Activated T-helper 1 cell treated with anti-CD3 and anti-CD28 coated beads, Interleukin-12 subunit alpha, Interleukin-12 subunit beta, Interleukin-2, Interleukin-4 antibody, amounts not matched to agents 30 ng/mL and 10 ng/mL and 1 ng/mL, durations not matched to agents 14 hours and 24 hours and 36 hours (primary cell): Measurements from ENCODE around the gene TUBB1. TPM values are rescaled to one million over a fixed set of nuclear protein-coding genes. Genes with fewer than 3 reads are reported as not detected.
"Not testable (repeated sequence)": the region's sequence is repeated elsewhere in the genome, so short reads cannot be mapped to it uniquely, and the experiment has no call there.

Experiments
- DNase-seq: peaks from one replicate; pipeline ENCODE4 v3.0.0; 2021; ENCODE audit warnings: low spot score
- H3K27ac Mint-ChIP-seq: one replicate; pipeline ENCODE4 v1.8.0; 2021; ENCODE audit warnings: mild to moderate bottlenecking, mixed read lengths
- H3K27me3 Mint-ChIP-seq: one replicate; pipeline ENCODE4 v1.8.0; 2022; ENCODE audit warnings: mild to moderate bottlenecking, moderate library complexity, mixed read lengths; ENCODE audit not compliant: insufficient read depth
- H3K36me3 Mint-ChIP-seq: one replicate; pipeline ENCODE4 v1.8.0; 2021; ENCODE audit warnings: low read depth, mixed read lengths
- H3K4me1 Mint-ChIP-seq: one replicate; pipeline ENCODE4 v1.8.0; 2021; ENCODE audit warnings: low read depth, mixed read lengths
- H3K4me3 Mint-ChIP-seq: one replicate; pipeline ENCODE4 v1.8.0; 2021; ENCODE audit warnings: mild to moderate bottlenecking, moderate library complexity, mixed read lengths
- H3K9me3 Mint-ChIP-seq: one replicate; pipeline ENCODE4 v1.8.0; 2021; ENCODE audit warnings: mixed read lengths
- intact Hi-C: fragments of 100-400 bp; cut with micrococcal nuclease; formaldehyde crosslinking; loops from one replicate; pipeline ENCODE4 v1.15.1; 2024
- total RNA-seq: library from RNA; stranded (reverse); gene quantifications from 2 replicates; pipeline ENCODE4 v1.2.3, GENCODE V29; 2022

TUBB1 gene
- total RNA-seq, 1 donor from 2014 or later: not detected

DNA sequence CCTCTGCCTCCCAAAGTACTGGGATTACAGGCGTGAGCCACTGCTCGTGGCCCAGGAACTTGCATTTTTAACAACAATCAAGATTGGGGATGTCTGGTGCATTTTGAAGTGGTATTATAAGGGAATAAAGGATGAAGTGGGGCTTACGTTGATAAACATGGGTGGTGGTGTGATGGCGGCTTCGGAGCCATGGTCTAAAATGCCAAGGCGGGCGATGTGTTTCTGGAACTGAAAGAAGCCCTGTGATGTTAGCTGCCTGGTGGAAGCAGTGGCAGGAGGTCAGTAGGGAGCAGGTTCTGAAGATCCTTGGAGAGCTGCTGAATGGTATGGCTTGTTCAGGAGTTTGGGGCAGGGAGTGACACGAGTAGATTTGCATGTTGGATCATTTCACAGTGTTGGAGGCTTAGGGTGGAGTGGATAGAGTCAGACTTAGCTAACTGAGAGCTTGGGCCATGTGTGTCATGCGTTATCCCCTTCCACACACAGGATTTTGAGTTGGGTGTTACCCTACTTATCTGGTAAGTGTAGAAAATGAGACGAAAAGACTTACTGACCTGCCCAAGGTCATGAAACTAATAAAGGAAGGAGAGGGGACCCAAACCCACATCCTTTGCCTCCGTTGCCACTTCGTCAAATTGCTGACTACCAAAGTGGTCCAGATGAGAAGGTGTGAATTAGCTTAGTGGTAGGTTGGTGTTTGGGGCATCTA, 36.7 kb upstream of the TUBB1 start:
- no peak for DNase-seq
- peak overlapping the region; percentile 91 for H3K27ac Mint-ChIP-seq
- H3K27me3 Mint-ChIP-seq: peaks cover 12% of the 10 kb centered on the region
- intact Hi-C loops: loop anchor here (5.0 kb wide), 3 partner anchors 75 to 1265 kb away; no protein-coding TSS in a partner anchor
- H3K4me1 Mint-ChIP-seq: peaks cover 28% of the 10 kb centered on the region
- peak overlapping the region; percentile 94 for H3K4me3 Mint-ChIP-seq
- peaks cover 27% of the 10 kb centered on the region for H3K36me3 Mint-ChIP-seq
- H3K9me3 Mint-ChIP-seq: no peaks in the 10 kb centered on the region

DNA sequence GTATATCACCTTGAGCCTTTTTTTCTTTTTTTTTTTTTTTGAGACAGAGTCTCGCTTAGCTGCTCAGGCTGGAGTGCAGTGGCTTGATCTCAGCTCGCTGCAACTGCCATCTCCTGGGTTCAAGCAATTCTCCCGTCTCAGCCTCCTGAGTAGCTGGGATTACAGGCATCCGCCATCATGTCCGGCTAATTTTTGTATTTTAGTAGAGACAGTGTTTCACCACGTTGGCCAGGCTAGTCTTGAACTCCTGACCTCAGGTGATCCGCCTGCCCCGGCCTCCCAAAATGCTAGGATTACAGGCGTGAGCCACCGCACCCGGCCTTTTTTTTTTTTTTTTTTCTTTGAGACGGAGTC, 36.1 kb upstream of the TUBB1 start:
- intact Hi-C loops: loop anchor here (5.0 kb wide), 3 partner anchors 76 to 1266 kb away; no protein-coding TSS in a partner anchor
- not testable (repeated sequence) for DNase-seq, H3K4me3 Mint-ChIP-seq, H3K27ac Mint-ChIP-seq, H3K9me3 Mint-ChIP-seq
- peaks cover 28% of the 10 kb centered on the region for H3K4me1 Mint-ChIP-seq
- peaks cover 12% of the 10 kb centered on the region for H3K27me3 Mint-ChIP-seq
- peaks cover 33% of the 10 kb centered on the region for H3K36me3 Mint-ChIP-seq

DNA sequence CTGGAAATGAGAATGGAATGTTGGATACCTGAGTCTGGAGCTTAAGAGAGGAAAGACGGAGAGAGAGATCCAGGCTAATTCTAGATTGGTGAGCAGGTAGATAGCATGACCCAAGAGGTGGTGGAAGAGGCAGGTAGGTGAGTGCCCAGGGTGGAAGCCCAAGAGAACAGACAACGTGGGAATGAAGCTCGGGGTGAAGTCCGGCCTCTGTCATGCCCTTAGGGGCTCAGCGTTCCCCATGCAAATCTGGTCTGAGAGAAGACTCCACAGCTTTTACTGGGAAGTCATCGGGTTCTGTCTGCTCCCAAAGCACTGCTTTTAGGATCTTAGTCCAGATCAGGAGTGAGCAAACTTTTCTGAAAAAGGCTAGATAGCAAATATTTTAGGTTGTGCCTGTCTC, 34.5 kb upstream of the TUBB1 start:
- intact Hi-C loops: loop anchor here (5.0 kb wide), 3 partner anchors 77 to 1267 kb away; no protein-coding TSS in a partner anchor
- DNase-seq: no peak
- Mint-ChIP-seq H3K36me3 (peaks cover 42% of the 10 kb centered on the region), H3K27me3 (peaks cover 2% of the 10 kb centered on the region), H3K9me3 (no peaks in the 10 kb centered on the region), H3K4me1 (peaks cover 28% of the 10 kb centered on the region), H3K4me3 (no peak overlapping the region), H3K27ac (peak overlapping the region; percentile 6)

DNA sequence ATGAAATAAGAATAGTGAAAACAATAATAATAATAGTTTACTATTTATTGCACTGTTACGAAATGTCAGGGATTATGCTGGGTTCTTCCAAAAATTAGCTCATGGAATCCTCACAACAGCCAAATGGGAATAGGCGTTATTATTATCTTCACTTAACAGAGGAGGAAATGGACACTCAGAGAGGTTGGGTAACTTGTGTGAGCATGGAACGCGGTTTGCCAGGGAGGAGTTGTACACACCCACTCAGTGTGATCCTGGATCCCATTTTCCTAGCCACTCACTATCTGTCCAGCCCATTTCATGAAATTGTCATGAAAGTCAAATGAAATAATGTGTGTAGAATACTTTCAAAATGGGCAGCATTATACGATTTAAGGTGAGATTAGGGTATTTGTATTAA, 33.6 kb upstream of the TUBB1 start:
- Mint-ChIP-seq H3K4me3 (no peak overlapping the region), H3K9me3 (no peaks in the 10 kb centered on the region), H3K36me3 (peaks cover 45% of the 10 kb centered on the region), H3K4me1 (peaks cover 28% of the 10 kb centered on the region), H3K27ac (no peak overlapping the region), H3K27me3 (no peaks in the 10 kb centered on the region)
- no peak for DNase-seq
- intact Hi-C loops: no loop called here

DNA sequence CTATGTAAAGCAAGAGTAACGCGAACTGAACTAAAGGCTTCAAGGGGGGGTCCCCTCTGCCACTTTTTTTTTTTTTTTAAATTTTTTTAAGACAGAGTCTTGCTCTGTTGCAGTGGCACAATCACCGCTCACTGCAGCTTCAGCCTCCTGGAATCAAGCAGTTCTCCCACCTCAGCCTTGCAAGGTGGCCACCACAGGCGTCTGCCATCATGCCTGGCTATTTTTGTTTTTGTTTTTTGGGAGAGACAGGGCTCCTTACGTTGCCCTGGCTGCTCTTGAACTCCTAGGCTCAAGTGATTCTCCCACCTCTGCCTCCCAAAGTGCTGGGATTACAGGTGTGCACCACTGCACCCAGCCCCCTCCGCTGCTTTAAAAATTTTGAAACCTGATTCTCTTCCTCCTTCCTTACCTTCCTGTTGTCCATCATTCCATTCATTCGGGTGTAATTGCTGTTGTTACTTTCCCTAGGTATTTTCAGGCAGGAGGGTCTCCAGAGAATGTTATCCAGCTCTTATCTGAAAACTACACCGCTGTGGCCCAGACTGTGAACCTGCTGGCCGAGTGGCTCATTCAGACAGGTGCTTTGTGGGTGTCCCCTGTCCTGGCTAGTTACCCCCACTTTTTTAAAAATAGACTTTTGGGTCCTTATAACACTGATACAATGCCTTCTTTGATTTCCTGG, 32.8 kb upstream of the TUBB1 start:
- Mint-ChIP-seq H3K27ac (no peak overlapping the region), H3K36me3 (peaks cover 51% of the 10 kb centered on the region), H3K27me3 (no peaks in the 10 kb centered on the region), H3K4me3 (no peak overlapping the region), H3K4me1 (peaks cover 28% of the 10 kb centered on the region), H3K9me3 (no peaks in the 10 kb centered on the region)
- no peak for DNase-seq
- intact Hi-C loops: no loop called here

DNA sequence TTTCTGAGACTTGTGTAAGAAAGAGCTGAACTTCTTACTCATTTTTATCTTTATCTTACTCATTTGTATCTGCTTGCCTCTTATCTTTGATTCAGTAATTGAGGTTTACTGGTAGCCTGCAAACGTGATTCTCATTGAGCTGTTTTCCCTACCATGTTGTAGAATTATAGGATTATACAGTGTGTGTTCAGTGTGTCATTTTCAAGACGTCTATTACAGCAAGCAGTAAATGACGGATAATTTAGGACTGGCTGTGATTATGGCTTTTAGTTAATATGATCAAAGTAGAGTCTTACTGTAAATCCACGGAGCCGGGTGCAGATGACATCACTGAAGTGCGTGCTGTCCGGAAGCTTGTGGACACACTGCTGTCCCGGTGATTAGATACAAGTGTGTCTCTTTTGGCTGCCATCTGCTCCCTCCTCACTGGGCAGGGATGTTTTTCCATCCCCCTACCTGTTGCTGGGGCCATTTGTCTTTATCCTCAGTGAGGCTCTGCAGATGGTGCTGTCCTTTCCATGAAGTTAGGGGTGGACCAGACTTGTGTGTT, 32.2 kb upstream of the TUBB1 start:
- no peak overlapping the region for H3K27ac Mint-ChIP-seq
- no peaks in the 10 kb centered on the region for H3K27me3 Mint-ChIP-seq
- intact Hi-C loops: no loop called here
- H3K9me3 Mint-ChIP-seq: no peaks in the 10 kb centered on the region
- peaks cover 28% of the 10 kb centered on the region for H3K4me1 Mint-ChIP-seq
- H3K4me3 Mint-ChIP-seq: no peak overlapping the region
- H3K36me3 Mint-ChIP-seq: peaks cover 55% of the 10 kb centered on the region
- no peak for DNase-seq

DNA sequence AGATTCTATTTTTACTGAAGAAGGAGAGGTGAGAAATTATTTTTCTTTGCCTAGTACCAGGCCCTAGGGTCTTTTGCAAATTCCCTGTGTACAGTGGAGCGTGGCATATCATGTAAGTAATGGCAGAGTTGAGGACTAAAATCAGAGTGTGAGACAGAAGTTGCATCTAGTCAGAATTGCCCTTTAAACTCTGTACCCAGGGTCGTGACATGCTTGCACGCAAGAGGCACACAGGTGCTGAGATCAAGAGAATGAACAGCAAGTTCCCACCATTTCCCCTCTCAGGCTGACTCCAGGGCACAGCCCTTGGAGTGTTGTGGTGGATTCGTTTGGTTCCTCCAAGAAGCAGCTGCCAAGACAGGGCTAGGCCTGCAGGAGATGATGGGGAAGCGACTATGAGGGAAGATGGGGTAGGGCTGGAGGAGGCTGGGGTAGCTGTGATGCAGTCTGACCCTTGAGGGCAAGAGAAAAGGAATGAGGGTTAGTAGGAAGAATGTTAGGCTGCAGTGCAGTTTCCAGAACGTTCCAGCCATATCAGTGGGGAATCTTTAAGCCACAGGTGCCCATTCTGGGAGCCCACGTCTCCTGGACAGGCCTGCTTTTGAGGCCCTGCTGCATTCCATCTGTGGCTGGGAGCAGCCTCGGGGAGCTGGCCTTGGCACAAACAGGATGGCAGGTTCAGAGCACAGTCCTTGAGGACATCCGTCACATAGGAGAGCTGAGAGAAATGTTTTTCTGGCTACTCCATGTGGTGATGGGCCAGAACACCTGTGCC, 31.3 kb upstream of the TUBB1 start:
- intact Hi-C loops: no loop called here
- no peak overlapping the region for H3K4me3 Mint-ChIP-seq
- no peaks in the 10 kb centered on the region for H3K9me3 Mint-ChIP-seq
- peaks cover 19% of the 10 kb centered on the region for H3K4me1 Mint-ChIP-seq
- H3K27me3 Mint-ChIP-seq: no peaks in the 10 kb centered on the region
- DNase-seq: no peak
- H3K27ac Mint-ChIP-seq: no peak overlapping the region
- peaks cover 56% of the 10 kb centered on the region for H3K36me3 Mint-ChIP-seq

DNA sequence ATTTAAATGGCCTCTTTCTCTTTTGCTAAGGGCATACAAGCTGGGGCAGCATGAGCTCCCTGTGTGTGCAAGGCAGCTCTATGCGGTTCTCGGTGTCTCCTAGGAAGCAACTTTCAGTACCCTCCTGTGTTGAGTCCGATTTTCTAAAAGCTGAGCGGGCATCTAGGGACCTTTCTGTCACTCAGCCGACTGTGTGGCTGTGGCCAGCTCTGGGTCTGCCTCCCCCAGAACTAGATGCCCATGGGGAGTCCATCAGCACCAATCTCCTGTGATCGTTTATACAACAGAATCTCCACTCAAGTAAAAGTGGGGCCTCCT, 30.7 kb upstream of the TUBB1 start:
- H3K27me3 Mint-ChIP-seq: no peaks in the 10 kb centered on the region
- intact Hi-C loops: no loop called here
- H3K27ac Mint-ChIP-seq: no peak overlapping the region
- DNase-seq: no peak
- no peaks in the 10 kb centered on the region for H3K9me3 Mint-ChIP-seq
- no peak overlapping the region for H3K4me3 Mint-ChIP-seq
- peaks cover 19% of the 10 kb centered on the region for H3K4me1 Mint-ChIP-seq
- peaks cover 58% of the 10 kb centered on the region for H3K36me3 Mint-ChIP-seq

DNA sequence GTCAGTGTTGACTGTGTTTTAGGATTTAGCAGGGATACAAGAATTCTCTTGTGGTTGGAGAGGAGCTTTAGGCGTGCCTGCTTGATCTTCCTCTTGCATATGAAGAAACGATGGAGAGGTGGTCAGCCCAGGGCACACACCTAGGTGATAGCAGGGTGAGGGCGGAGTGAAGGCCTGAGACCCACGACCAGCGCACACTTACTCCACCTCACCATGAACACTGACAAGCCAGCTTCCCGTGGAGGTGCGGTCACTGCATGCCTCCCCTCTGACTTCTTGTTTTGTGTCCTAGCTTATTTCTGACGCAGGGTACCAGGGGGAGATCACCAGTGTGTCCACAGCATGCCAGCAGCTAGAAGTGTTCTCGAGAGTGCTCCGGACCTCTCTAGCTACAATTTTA, 30.0 kb upstream of the TUBB1 start:
- no peaks in the 10 kb centered on the region for H3K27me3 Mint-ChIP-seq
- H3K36me3 Mint-ChIP-seq: peaks cover 57% of the 10 kb centered on the region
- intact Hi-C loops: no loop called here
- no peaks in the 10 kb centered on the region for H3K9me3 Mint-ChIP-seq
- DNase-seq: no peak
- no peak overlapping the region for H3K4me3 Mint-ChIP-seq
- no peak overlapping the region for H3K27ac Mint-ChIP-seq
- peaks cover 12% of the 10 kb centered on the region for H3K4me1 Mint-ChIP-seq

DNA sequence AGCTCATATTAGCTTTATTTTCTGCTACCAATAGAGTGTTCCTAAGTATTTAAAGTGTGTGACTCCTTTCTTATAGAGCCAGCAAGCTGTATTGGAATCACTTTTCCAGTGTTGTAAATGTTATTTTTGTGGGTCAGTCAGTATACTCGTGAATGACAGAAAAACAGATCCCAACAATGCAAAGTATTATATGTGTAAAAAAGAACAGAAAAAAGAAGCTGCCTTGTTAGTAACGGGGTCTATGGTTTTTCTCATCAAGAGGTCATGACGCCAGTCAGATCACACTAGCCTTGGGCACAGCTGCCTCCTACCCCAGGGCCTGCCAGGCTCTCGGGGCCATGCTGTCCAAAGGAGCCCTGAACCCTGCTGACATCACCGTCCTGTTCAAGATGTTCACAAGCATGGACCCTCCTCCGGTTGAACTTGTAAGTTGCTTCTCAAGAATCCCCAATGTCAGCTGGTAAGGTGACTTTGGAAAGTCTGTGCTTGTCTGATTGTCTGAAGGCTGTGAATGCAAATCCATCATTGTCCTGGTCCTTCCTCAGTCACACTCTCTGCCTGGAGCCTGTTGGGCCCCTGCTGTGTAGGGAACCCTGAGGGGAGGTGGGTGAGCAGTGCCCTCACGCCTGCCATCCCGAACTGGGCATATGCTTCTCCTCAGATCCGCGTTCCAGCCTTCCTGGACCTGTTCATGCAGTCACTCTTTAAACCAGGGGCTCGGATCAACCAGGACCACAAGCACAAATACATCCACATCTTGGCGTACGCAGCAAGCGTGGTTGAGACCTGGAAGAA, 28.4 kb upstream of the TUBB1 start:
- Mint-ChIP-seq H3K36me3 (peaks cover 65% of the 10 kb centered on the region), H3K27me3 (no peaks in the 10 kb centered on the region), H3K4me3 (no peak overlapping the region), H3K4me1 (peaks cover 7% of the 10 kb centered on the region), H3K27ac (no peak overlapping the region), H3K9me3 (no peaks in the 10 kb centered on the region)
- intact Hi-C loops: no loop called here
- no peak for DNase-seq

DNA sequence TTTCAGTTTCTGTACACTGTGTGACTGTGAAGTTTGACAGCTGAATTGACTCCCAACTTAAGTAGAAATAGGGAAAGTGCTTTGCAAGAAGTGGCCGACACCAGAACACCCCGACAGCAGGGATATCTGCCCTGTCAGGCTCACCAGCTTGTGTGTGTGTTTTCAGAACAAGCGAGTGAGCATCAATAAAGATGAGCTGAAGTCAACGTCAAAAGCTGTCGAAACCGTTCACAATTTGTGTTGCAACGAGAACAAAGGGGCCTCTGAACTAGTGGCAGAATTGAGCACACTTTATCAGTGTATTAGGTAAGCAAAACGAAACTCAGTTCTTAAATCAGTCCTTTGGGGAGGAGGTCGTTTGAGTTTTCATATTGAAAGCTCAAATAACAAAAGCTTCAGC, 27.5 kb upstream of the TUBB1 start:
- H3K27me3 Mint-ChIP-seq: no peaks in the 10 kb centered on the region
- peaks cover 66% of the 10 kb centered on the region for H3K36me3 Mint-ChIP-seq
- H3K27ac Mint-ChIP-seq: peak overlapping the region; percentile 23
- no peak for DNase-seq
- H3K4me3 Mint-ChIP-seq: no peak overlapping the region
- peaks cover 4% of the 10 kb centered on the region for H3K4me1 Mint-ChIP-seq
- intact Hi-C loops: no loop called here
- H3K9me3 Mint-ChIP-seq: no peaks in the 10 kb centered on the region

DNA sequence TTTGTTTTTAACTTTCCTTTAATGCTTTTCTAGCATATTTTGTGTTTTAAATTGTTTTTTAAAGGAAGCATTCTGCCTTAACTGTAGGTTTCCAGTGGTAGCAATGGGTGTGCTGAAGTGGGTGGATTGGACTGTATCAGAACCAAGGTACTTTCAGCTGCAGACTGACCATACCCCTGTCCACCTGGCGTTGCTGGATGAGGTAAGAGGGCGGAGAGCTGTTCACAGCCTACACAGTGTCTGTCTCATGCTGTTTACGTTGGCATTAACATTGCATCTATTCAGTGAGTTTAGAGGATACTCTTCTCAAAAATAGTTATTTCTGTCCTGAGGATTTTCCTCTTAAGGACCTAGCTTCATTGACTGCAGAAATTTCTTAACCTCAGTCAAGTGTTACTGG, 26.3 kb upstream of the TUBB1 start:
- intact Hi-C loops: no loop called here
- Mint-ChIP-seq H3K4me3 (no peak overlapping the region), H3K36me3 (peaks cover 60% of the 10 kb centered on the region), H3K9me3 (no peaks in the 10 kb centered on the region), H3K4me1 (no peaks in the 10 kb centered on the region), H3K27me3 (no peaks in the 10 kb centered on the region), H3K27ac (no peak overlapping the region)
- no peak for DNase-seq
